Adipose tissue (tissue), 3 donors: ENCODE data around the gene RGS6. TPM values are rescaled to one million over a fixed set of nuclear protein-coding genes. Genes with fewer than 3 reads are reported as not detected.

Experiments
- H3K27ac ChIP-seq: one replicate; pipeline ENCODE4 v1.5.1; 2013; ENCODE audit warnings: low read depth, low read length
- WGBS, 3 donors: extraction: QIAGEN DNeasy Blood & Tissue Kit; methylation state at CpG; one replicate each; pipeline ENCODE4 v1.1.7; 2013; 5-methylcytosine and 5-hydroxymethylcytosine counted together
- polyA plus RNA-seq, 3 donors: library from polyadenylated mRNA; stranded (reverse); fragments of 200-250 nt; gene quantifications; one replicate each; pipeline ENCODE4 v1.2.3, GENCODE V29; 2013
- donor health status: healthy with polysubstance abuse.
- donor health status: Bipolar disorder and iron deficiency.
- donor health status: healthy.

RGS6 gene
- polyA plus RNA-seq, 3 donors: 0.79 to 1.9 (median 1.6) TPM

DNA sequence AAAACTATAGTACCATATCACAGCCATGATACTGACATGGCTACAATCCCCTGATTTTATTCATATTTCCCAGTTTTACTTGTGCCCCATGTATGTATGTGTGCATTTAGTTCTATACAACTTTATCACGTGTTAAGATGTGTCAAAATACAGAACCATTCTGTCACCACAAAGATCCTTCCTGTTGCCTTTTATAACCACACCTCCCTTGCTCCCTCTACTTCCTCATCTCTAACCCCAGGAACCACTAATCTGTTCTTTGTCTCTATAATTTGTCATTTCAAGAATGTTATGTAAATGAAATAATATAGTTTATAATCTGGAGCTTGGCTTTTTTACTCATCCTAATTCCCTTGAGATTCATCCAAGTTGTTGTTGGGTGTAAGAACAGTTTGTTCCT lies 603.3 kb downstream of the RGS6 start:
- H3K27ac ChIP-seq: no peak overlapping the region
- 54 to 75% (median 55%) methylated on average over 1 of the region's 1 CpG for WGBS, 3 donors

DNA sequence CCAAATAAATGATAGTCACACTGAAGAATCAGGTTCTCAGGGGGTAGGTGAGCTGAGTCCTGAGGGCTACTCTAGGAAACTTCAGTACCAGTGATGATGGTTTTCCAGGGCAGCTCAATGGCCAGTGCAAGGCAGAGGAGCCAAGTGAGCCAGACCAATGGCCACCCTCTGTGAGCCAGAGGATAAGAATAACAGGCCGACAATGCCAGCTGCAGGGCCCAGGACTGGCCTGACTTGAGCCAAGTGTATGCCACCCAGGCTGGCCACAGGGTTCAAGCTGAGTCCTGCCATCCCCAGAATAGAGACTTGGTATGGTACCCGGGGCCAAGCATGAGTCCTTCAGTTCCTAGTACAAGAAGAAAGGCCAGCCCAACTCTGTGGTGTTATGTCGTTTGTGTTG lies 606.2 kb downstream of the RGS6 start:
- WGBS, 3 donors: 87 to 92% (median 91%) methylated on average over 3 of the region's 3 CpGs
- H3K27ac ChIP-seq: no peak overlapping the region

DNA sequence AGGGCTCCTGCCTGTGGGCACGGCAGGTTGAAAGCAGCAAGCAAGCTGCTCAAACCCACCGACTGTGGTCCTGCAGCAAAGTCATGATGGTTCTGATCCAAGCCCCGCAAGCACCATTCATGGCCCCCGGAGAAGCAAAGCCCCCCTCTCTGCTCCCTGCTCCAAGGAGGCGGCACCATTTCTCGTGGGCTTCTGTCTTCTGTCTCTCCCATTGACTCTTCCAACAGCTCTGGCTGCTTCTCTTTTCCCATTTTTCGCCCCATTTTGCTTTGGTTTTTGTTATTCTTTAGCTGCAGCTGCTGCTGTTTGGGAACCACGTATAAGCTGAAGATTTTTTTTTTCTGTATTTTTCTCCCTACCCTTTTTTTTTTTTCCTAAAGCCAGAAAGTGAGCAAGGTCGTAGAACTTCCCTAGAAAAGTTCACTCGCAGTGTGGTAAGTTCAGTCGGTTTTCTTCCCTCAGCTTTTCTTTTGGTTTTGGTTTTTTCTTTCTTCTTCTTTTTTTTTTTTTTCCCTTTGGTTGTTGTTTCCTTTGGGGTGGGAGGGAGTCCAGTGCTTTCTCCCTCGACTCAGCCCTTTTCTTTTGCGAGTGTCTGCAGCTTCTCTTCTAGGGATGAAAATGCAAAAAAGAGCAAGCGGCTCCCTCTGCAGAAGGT lies 607.6 kb downstream of the RGS6 start:
- WGBS, 3 donors: 54 to 73% (median 59%) methylated on average over 14 of the region's 14 CpGs
- H3K27ac ChIP-seq: no peak overlapping the region

DNA sequence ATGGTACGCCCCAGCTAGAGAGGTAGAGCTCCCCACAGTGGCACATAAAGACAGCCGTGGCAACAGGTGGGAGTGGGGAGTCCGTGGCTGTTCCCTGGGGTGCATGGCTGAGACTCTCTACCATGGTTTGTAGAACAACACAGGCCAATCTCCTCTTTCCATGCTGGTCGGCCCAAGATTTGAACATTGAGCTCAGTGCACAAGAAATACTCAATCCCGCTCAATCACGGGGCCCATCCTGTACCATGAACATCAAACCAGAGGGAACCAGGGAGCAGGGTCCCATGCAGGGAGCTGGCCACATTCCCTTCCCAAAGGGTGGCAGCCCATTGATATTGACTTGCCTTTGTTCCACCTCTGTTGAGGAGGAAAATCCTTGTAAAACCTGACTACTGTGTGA lies 608.6 kb downstream of the RGS6 start:
- H3K27ac ChIP-seq: no peak overlapping the region
- WGBS, 3 donors: 93 to 95% (median 94%) methylated on average over 6 of the region's 6 CpGs

DNA sequence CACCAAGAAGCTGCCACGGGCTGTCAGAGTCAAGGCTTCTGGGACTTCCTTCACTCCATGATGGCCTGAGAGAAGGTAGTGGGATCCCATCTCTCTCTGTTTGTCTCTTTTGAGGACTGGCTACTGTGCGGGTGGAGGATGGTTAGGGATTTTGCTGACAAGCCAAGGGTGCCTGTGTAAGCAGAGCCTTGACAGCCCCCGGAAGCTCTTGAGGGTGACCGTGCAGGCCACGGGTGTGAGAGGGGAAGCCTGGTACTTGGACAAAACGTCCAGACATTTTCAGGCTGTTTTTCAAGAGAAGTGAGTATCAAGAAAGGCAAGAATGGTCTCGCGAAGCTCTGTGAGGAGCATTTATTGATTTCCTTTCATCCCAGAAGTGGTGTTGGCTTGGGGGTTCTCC lies 609.3 kb downstream of the RGS6 start:
- 84 to 94% (median 93%) methylated on average over 8 of the region's 8 CpGs for WGBS, 3 donors
- H3K27ac ChIP-seq: no peak overlapping the region

DNA sequence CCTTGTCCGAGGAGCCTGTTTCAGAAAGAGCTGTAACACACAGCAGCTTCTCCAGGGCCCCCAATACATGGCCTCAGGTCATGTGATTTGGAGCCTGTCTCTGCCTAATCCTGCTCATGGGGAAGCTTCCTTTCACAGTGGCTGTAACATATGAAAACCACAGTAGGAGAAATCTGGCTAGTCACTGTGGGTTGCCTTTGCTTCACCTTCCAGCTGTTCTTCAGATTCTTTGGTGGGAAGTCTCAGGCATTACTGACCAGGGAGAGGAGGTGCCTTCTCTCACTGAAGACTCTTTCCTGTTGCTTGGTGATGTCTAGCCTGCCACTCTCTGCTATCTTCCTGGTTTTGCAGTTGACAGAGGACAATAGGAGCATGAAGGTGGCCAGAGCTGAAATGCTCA lies 611.1 kb downstream of the RGS6 start:
- H3K27ac ChIP-seq: no peak overlapping the region
- 72 to 82% (median 78%) methylated on average over 1 of the region's 1 CpG for WGBS, 3 donors

DNA sequence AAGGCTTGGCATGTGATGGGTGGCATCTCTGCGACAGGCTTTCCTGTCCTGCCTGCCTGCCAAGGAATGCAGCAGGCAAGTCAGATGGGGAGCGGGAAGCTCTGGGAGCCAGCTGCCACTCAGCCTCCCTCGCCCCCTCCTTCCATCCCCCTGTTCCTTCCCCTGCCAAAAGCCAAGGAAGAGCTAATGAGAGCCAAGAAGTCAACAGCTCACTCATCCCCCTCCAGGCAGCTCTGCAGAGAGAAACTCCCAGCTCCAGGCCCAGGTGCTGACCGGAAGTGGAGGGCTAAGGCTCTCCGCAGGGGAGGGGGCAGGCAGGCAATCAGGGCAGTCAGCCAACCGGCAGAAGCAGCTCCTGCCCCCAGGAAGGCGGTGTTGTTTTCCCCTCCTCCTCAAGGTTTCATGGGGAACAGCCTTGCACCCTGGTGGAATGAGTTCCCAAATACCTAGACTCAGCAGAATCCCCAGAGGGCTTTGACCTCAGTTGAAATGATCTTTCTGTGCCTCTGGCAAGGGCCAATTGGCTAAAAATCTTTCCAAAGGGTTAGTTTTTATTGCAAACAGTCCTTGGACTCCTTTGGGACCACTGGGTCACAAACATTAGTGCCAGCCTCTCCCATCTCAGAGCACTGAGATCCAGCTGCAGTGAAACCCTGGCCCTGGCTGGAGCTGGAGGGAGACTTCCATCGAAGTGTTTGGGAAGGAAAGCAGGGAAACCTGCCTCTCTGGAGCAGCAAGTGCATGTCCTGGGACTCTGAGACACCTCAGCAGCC lies 612.6 kb downstream of the RGS6 start:
- 54 to 70% (median 62%) methylated on average over 8 of the region's 8 CpGs for WGBS, 3 donors
- no peak overlapping the region for H3K27ac ChIP-seq

DNA sequence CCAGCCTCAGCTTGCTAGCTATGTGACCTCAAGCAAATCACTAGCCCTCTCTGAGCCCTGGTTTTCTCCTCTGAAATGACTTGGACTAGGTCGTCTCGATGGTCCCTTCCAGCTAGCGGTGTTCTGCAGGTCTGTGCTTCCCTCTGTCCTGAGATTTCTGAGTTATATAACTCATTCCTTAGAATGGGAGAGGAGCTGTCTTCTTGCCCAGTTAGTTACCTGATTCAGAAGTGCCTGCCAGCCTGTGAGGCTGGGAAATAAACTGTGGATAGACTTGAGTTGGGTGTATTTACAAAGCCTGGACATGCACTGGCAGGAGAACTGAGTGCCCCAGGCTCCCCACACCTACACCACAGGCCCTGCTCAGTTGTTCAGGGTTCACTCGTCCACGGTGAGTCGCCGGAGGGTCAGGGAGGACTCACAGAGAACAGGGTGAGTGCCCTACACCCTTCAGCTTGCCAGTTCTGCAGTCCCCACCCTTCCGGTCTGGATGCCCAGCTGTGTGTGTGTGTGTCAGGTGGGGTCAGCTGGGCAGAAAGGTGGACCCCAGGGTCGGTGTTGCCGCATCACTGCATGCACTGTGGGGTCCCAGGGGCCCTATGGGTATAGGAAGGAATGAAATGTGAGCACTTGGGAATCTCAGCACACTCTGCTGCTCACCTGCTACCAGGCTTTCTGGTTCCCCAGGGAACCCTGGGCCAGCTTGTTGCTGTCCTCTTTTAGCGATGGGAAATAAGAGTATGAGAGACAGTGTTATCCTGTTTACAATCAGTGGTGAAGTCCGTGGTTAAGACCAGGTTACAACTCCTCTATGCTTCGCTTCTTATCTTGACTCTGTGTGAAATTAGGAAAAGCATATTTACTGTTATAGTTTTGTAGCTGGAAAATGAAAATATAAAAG lies 613.4 kb downstream of the RGS6 start:
- WGBS, 3 donors: 75 to 85% (median 85%) methylated on average over 13 of the region's 13 CpGs
- H3K27ac ChIP-seq: no peak overlapping the region

DNA sequence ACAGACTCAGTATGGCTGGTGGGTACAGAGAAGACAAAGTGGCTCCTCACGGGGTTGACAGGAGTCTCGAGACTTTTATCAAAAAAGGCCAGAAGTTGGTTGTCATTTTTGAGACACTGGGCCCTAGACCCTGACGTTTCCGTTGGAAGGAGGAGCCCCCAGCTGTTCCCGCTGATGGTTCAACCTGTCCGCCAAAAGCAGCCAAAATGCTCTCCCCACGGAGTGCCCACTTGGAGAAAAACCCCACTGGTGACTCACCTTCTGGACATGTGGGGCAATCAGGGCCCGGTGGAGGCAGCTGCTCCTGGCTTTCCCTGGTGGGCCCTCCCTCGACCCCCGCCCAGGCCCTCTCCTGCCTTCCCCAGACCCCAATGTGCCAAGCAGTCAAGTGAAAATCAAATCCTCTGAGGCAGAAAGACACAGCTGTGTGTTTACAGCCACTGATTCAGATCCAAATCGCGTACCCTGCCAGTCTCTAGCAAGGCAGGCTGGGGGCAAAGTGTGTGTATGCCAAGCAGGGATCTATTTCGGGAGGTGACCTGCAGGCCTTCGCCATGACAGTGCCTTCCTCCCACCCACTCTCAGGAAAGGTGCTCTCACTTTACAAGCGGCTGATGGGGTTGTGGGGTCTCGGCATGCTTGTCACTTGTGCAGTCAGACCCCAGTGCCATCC lies 614.3 kb downstream of the RGS6 start:
- WGBS, 3 donors: 89 to 92% (median 91%) methylated on average over 16 of the region's 16 CpGs
- no peak overlapping the region for H3K27ac ChIP-seq

DNA sequence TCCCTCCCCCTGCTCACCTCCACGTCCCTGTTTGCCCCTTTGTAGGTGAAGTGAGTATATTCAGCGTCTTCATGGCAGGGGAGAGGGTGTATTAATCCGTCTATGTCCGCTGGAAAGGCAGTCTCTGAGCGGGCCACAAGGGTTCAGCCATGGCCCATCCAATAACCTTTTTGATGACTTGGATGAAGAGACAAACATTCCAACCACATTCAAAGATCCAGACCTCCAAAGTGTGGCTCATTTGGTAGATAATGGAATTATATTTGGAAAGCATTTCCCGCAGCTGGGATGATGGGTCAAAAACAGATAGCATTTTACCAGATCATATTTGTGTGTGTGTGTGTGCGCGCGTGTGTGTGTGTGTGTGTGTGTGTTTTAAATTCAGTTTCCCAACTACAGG lies 615.8 kb downstream of the RGS6 start:
- WGBS, 3 donors: 88 to 95% (median 95%) methylated on average over 9 of the region's 9 CpGs
- no peak overlapping the region for H3K27ac ChIP-seq

DNA sequence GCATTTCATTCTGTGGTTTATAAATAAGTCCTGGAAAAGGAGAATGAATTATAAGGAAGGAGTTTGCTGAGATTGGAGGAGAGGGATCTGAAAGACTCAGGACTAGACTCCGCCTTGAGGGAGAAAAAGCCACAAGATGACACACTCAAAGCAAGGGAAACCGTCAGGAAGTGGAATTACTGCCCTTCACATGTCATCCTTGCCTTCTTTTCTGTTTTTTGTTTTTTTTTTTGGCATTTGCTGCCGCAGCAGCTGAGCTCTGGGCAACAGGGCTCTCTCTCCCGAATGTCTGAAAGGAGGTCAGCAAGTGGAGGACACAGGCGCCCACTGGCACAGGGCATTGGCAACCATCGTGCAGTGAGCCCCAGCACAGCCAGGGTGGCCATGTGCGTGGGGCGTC lies 616.8 kb downstream of the RGS6 start:
- H3K27ac ChIP-seq: no peak overlapping the region
- WGBS, 3 donors: 80 to 86% (median 86%) methylated on average over 8 of the region's 8 CpGs

DNA sequence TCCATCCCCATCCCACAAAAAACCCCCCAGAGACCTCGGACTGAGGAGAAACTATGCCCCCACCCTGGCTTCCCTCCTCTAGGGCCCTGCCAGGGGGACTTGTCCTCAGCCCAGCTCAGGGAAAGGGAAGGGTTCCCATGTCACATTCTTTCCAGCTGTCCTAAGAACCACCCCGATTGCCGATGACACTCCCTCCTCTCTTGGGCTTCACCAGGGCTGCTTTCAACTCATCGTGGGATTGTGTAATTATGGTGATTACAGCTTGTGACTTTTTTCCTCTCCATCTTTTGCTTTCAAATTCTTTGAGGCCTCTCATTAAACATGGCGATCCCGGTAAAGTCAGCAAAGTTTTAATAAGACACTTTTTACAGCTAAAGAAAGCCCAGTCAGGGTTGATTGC lies 617.6 kb downstream of the RGS6 start:
- H3K27ac ChIP-seq: no peak overlapping the region
- 68 to 83% (median 74%) methylated on average over 6 of the region's 6 CpGs for WGBS, 3 donors

DNA sequence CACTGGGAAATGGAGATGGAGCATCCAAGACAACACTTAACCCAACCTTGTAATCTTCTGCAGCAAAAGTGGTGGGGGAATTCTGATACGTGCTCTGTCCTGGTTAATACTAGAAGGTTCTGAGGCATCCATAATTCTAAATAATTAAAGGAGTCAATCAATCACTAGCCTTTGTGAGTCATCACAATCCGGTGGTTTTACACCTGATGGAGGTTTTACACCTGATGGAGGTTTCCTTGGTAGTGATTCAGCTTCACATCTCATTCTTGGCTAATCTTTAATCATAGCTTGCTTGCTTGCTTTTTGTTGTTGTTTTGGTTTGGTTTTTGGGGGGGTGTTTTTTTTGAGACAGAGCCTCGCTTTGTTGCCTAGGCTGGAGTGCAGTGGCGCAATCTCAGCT lies 618.3 kb downstream of the RGS6 start:
- WGBS, 3 donors: 92 to 98% (median 95%) methylated on average over 4 of the region's 4 CpGs
- H3K27ac ChIP-seq: no peak overlapping the region

DNA sequence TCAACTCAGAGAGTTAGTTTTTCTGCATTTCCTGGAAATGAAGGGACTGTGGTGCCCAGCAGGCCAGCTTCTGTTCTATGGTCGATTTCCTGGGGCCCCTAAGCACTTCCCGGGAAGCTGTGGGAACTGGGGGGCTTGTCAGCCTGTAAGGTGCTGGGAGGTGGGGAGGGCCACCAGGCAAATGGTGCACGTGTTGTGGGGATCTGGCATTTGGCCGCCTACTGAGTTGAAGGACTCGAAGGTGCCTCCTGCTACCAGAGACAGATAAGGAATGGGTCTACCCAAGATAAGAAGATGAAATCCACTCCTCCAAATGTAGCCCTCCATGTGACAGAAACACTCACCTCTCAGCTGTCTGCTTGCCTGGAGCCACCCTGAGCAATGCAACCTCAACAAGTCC lies 620.0 kb downstream of the RGS6 start:
- 56 to 71% (median 64%) methylated on average over 5 of the region's 5 CpGs for WGBS, 3 donors
- no peak overlapping the region for H3K27ac ChIP-seq

DNA sequence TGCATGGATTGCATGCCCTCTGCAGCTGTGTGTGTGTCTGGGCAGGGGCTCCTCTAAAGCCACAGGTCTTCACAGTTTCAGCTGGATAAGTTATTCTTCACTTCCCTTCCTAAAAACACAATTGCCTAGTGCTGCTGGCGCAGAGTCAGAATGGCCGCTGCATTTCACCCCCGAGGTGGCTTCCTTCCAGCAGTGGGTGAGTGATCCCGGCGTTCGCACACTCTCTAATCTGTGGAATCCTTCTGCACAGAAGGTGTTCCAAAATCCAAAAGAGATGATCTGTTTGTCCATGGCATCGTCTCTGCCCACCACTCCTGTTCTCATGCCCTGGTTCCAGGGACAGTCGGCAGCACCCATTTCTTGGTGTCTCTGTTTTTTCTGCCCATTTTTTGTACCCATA lies 620.9 kb downstream of the RGS6 start:
- no peak overlapping the region for H3K27ac ChIP-seq
- 62 to 69% (median 69%) methylated on average over 8 of the region's 8 CpGs for WGBS, 3 donors

DNA sequence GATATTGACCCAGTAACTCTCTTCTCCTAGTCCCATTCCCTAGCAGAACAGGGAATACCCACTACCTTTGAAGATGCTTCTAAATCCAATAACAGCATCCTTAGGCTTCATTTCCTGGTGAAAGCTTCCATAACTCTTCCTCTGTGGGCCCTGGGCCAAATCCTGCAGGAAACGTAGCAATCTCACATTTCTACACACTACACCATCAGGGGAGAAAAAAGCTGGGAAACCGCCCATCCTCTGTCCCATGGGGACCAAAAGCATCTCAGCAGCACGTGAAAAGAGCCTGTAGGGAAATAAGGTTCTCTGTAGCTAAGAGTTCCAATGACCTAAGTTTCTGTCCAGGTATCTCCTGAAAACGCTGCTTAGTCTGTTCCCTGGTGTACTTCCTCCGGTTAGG lies 621.4 kb downstream of the RGS6 start:
- WGBS, 3 donors: 51 to 54% (median 52%) methylated on average over 5 of the region's 5 CpGs
- no peak overlapping the region for H3K27ac ChIP-seq

DNA sequence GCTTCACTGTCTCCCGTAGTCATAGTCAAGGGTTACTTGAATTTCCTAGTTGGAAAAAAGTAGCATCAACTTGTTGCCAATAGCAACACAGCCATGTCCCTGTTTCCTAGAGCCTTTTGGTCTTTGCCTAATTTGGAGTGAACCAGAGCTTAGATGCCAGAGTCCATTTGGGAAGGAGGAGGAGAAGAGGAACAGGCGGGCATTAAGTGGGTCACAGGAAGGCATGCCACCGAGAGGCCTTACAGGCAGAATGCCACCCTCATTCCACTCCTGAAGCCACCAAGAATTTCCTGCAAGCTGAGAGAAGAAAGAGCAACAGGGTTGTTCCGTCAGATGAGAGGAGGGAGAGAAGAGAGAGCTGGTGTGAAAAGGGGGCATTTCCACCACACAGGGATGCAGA lies 622.2 kb downstream of the RGS6 start:
- 79 to 93% (median 89%) methylated on average over 4 of the region's 4 CpGs for WGBS, 3 donors
- no peak overlapping the region for H3K27ac ChIP-seq

DNA sequence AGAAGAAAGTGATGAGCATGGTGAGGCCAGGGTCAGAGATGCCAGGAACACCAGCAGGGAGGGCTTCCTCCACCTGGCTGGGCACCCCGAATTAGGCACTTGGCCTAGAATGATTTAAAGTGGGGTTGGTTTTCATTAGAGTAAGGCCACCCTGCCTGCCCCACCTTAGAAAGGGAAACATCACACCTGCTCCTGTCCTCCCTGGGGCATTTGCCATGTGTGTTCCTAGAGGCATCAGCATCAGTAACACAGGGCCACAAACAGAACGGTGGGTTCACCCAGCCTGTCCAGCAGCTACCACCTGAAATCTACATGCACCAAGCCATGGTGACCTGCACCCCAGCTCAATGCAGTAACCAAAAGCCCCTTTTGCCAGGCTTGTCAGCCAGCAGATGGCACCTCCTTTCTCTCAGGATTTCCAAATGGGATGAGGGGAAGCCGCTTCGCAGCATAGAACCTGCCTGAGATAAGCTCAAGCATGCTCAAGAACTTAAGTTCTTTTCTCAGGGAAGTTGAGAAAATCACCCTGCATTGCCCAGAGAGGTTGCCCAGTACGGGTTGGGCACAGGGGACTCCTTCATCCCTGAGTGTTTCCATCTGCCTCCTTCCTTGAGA lies 622.9 kb downstream of the RGS6 start:
- WGBS, 3 donors: 75 to 94% (median 91%) methylated on average over 5 of the region's 5 CpGs
- H3K27ac ChIP-seq: no peak overlapping the region
